SU-DHL-6 (cell line): ENCODE results near the gene ZNF362.

Experiments
- CTCF ChIP-seq: fragments of 200-600 bp; sonication (generic); IDR thresholded peaks from one replicate; pipeline ENCODE4 v1.5.1; 2017; ENCODE audit warnings: antibody characterized with exemption, mild to moderate bottlenecking, low read length, moderate library complexity; ENCODE audit not compliant: insufficient read depth, poor library complexity, severe bottlenecking
- EZH2phosphoT487 ChIP-seq: fragments of 200-600 bp; sonication (generic), shearing (Covaris generic); conservative IDR thresholded peaks from 2 replicates; pipeline ENCODE4 v1.6.1; 2018; ENCODE audit warnings: mild to moderate bottlenecking, antibody characterized with exemption, low read length, moderate library complexity, mixed read lengths

- TF ChIP-seq CTCF (no peak), EZH2phosphoT487 (no peak)
Observed at GRCh38 chr1:33273961-33274371, 17.7 kb downstream of the ZNF362 start.
